CD4-positive, alpha-beta T cell treated with Interleukin-17A for 4 hours (primary cell): ENCODE results near the gene ANXA8.

Experiments
- DNase-seq: peaks from one replicate; pipeline ENCODE4 v3.0.0-alpha.2; 2020; ENCODE audit warnings: mixed read lengths

The ANXA8 gene

GRCh38 chr10:47447209-47447608 is 36.7 kb downstream of the ANXA8 start:
- no peak for DNase-seq

DNA sequence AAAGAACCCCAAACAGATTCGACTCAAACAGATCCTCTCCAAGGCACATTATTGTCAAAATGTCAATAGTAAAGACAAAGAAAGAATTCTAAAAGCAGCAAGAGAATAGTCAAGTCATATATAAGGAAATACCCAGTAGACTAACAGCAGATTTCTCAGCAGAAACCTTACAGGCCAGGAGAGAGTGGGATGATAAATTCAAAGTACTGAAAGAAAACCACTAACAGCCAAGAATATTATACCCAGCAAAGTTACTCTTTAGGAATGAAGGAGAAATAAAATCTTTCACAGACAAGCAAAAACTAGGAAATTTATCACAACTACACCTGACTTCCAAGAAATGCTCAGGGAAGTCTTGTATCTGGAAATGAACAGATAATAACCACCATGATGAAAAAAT is 38.2 kb downstream of the ANXA8 start:
- no peak for DNase-seq

- DNase-seq, result no peak
Measured at GRCh38 chr10:47444047-47444446, 39.9 kb downstream of the ANXA8 start.

DNA sequence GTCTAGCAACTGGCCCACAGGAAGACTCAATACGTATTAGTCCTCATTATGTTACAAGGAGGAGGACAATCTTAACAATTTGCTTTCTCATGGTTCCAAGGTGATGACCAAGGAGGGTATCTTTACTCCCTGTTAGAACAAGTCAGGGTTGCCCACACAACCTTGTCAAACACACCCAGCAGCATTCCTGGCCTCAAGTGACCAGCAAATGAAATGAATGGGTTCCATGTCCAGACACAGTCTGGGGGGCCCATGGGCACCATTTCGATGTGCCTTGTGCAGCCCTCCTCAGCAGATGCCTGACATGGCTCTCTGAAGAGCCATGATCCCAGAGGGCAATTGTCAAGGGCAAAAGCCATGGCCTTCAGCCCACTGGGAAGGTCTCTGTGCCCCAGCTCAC is 40.8 kb downstream of the ANXA8 start:
- DNase-seq, result no peak

DNA sequence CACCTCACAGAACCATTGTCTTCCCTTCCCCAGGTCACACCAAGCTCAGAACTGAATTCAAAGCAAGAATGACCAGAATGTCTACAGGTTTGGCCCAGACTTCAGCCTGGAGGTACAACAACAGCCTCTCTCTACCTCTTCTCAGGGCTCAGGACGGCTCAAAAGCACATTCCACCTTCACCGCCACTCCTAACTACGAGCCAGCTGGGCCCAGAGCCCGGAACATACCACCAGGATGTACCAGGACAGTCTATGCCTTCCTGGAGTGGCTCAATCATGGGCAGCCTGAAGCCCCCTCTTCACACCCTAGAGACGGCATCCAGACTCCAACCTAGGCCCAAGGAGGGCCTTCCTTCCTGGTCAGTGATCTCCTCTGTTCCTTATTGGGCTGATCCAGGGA is 41.6 kb downstream of the ANXA8 start:
- DNase-seq, result no peak

DNA sequence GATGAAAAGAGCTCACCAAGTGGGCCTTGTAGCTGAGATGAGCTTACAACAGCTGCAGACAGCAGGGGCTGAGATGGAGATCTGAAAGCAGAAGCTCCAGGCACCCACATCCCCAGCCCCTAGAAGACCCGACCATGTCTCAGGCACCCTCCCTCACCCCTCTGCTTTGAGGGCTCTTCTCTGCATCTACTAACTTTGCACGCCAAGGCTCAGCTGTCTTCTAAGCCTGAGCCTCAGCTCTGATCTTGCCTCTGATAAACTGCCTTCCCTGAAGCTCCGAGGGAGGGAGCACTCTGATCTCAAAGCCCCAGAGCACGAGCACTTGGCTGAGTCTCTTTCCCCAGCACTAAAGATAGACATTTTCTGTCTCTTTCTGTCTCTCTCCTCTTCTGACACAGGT is 42.0 kb downstream of the ANXA8 start:
- DNase-seq, result no peak

DNA sequence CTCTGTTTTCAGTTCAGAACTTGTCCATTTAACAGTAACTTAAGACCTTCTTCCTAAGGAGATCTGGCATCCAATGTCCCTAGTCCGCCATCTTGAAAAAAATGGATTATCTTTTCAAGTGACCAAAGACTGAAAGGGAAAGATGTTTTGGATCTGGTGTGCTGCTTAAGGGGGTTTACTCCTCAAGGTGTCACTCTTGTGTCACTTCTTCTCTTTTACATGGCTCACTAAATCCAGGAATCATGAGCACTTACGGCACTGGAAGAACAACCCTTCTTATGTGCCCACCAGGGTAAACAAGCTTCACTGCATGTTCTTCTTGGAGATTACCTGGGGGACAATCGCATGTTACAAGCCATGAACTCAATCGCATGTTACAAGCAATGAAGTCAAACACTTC is 43.7 kb downstream of the ANXA8 start:
- no peak for DNase-seq

DNA sequence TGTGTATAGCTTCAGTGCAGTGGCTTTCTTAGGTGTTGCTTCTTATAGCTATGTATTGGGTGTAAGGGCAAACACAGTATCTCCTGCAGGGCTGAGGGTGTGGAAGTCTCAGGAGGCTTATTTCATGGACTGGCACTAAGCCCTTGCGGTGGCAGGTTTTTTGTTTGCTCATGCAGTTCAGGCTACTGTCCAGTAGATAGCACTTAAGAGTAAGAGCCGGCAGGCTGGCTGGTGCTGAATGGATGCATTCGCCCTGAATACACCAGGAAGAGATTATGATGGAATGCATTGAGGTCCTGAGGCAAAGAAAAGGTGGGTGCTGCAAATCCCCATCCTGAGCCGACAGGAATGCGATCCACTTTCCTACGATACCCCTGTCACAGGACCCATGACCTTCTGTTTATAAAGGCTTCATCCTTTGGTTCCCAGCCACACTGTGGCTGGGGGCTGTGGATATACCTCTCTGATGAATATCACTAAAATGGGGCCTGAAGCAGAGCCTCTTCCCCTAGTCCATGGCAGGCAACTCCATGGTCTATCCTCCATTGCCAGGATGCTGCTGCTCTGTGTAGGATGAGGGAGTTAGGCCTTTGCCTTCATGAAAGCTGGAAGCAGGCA is 44.9 kb downstream of the ANXA8 start:
- no peak for DNase-seq

DNA sequence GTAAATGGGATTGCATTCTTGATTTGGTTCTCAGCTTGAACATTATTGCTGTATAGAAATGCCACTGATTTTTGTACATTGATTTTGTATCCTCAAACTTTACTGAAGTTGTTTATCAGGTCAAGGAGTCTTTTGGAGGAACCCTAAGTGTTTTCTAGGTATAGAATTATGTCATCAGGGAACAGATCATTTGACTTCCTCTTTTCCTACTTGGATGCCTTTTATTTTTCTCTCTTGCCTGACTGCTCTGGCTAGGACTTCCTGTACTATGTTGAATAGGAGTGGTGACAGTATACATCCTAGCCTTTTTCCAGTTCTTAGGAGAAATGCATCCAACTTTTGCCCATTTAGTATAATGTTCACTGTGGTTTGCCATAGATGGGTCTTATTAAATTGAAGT is 48.8 kb downstream of the ANXA8 start:
- no peak for DNase-seq

- DNase-seq, result no peak
Measured at GRCh38 chr10:47425813-47426419, 58.0 kb downstream of the ANXA8 start.

- no peak for DNase-seq
Measured at GRCh38 chr10:47424231-47424630, 59.7 kb downstream of the ANXA8 start.

- no peak for DNase-seq
Measured at GRCh38 chr10:47423476-47423875, 60.4 kb downstream of the ANXA8 start.

DNA sequence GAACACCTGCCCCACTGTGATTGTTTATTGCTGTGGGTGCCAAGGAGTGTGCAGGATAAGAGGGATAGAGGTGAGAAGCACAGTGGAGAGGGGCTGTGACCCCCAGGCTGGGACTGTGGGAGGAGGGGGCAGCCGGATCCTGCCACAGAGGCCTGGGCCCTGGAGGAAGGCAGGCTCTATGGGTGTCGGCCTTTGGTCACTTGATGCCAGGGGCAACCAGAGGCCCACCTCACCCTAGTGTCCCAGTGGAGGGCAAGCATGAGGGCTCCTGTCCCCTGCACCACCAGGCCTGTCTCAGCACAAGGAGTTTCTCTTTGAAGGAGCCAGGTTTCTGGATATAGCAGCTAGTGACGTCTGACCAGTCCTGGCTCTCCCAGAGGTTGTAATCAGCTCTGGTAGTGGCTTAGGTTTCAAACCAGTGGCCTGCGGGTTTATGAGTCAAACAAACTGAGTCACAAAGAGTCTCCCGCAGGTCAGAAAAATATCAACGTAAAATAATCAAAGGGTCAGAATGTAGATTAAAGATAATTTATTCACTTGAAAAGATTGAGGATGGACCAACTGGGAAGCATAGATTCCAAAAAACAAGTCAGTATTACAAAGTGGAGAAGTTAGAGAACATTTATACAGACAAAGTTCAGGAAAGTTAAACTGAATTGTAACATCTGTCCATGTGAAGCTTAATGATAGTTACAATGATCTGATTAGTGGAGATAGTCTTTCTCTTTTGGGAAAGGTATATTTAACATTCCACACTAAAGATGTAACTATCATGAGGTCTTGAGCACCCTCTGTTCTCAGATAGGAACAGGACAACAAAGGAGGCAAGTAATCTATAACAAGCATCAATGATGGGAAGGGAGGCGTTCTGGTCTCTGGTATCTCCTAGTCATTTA is 62.6 kb downstream of the ANXA8 start:
- DNase-seq, result no peak

- no peak for DNase-seq
Measured at GRCh38 chr10:47420305-47421056, 63.4 kb downstream of the ANXA8 start.

DNA sequence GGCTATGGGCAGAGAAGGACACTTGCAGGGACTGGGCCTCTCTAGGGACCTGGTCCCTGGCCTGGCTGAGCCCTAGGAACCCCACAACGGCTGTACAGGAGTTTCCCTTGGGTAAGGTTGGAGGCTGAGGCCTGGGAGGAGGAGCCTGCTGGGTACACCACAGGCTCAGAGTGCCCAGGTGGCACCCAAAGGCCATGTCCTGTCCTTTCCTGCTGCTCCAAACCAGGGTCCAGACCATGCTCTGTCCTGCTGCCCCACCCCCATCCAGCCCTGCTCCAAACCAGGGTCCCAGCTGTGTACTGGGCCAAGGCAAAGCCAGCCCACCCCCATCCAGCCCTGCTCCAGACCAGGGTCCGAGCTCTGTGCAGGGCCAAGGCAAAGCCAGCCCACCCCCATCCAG is 64.5 kb downstream of the ANXA8 start:
- no peak for DNase-seq

DNA sequence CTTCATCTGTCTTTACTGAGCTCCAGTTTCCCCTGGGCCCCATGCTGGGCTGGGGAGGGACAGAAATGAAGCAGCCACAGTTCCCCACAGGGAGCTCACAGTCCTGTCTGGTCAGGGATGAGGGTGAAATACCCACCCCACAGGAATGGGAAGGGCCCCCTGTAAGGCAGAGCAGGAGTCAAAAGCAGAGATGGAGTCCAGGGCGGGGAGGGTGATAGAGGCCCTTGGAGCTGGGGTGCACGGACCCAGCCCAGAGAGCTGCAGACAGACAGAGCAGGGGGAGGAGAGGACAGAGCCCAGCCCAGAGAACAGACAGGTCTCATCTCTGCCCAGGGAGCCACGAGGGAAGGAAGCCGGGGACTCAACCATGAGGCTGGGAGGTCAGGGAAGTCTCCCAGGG is 64.9 kb downstream of the ANXA8 start:
- no peak for DNase-seq

DNA sequence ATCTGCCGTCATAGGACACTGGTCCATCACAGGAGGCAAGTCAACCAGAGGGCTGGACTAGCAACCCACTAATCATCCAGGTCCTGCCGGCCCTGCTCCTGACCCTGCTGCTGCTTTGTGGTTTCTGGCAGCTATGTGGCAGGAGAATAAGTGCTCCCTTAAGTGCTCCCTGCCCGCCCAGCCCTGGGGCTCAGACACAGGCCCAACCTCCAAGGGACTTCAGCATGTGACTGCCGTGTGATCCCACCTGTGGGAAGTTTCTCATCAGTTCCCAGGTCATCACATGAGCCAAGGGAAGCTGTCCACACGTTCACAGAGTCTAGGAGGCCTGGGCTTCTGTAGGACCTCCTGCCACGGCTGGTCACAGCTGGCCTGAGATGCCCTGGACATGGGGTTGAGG is 65.6 kb downstream of the ANXA8 start:
- DNase-seq, result no peak
